Measurements from ENCODE around the gene NPAS3.

Gene NPAS3

GRCh38 chr14:33315217-33315616, 376.5 kb downstream of the NPAS3 start:
- DNase-seq (ENCODE audit: low read depth in 3 of 3, low spot score in 1 of 3), result no peak

GRCh38 chr14:33315721-33316120, 377.0 kb downstream of the NPAS3 start:
- DNase-seq (ENCODE audit: low read depth in 3 of 3, low spot score in 1 of 3), result no peak

GRCh38 chr14:33317675-33318074, 379.0 kb downstream of the NPAS3 start:
- DNase-seq (ENCODE audit: low read depth in 3 of 3, low spot score in 1 of 3), result no peak

GRCh38 chr14:33323979-33324378, 385.3 kb downstream of the NPAS3 start:
- DNase-seq (ENCODE audit: low read depth in 3 of 3, low spot score in 1 of 3), result no peak

- no peak for DNase-seq (ENCODE audit: low read depth in 3 of 3, low spot score in 1 of 3)
Observed at GRCh38 chr14:33331176-33331949, 392.7 kb downstream of the NPAS3 start.

- DNase-seq (ENCODE audit: low read depth in 3 of 3, low spot score in 1 of 3), result no peak
Observed at GRCh38 chr14:33332497-33332896, 393.8 kb downstream of the NPAS3 start.

- DNase-seq (ENCODE audit: low read depth in 3 of 3, low spot score in 1 of 3), result no peak
Observed at GRCh38 chr14:33335366-33335765, 396.7 kb downstream of the NPAS3 start.

GRCh38 chr14:33342299-33342974, 403.8 kb downstream of the NPAS3 start:
- no peak for DNase-seq (ENCODE audit: low read depth in 3 of 3, low spot score in 1 of 3)

GRCh38 chr14:33343016-33343415, 404.3 kb downstream of the NPAS3 start:
- no peak for DNase-seq (ENCODE audit: low read depth in 3 of 3, low spot score in 1 of 3)

GRCh38 chr14:33347796-33348195, 409.1 kb downstream of the NPAS3 start:
- no peak for DNase-seq (ENCODE audit: low read depth in 3 of 3, low spot score in 1 of 3)

- DNase-seq (ENCODE audit: low read depth in 3 of 3, low spot score in 1 of 3), result no peak
Observed at GRCh38 chr14:33348510-33348909, 409.8 kb downstream of the NPAS3 start.

- no peak for DNase-seq (ENCODE audit: low read depth in 3 of 3, low spot score in 1 of 3)
Observed at GRCh38 chr14:33349871-33350270, 411.2 kb downstream of the NPAS3 start.

GRCh38 chr14:33350366-33350990, 411.8 kb downstream of the NPAS3 start:
- DNase-seq (ENCODE audit: low read depth in 3 of 3, low spot score in 1 of 3), result no peak

- DNase-seq (ENCODE audit: low read depth in 3 of 3, low spot score in 1 of 3), result no peak
Observed at GRCh38 chr14:33352821-33353220, 414.1 kb downstream of the NPAS3 start.

- no peak for DNase-seq (ENCODE audit: low read depth in 3 of 3, low spot score in 1 of 3)
Observed at GRCh38 chr14:33356181-33356580, 417.5 kb downstream of the NPAS3 start.

- no peak for DNase-seq (ENCODE audit: low read depth in 3 of 3, low spot score in 1 of 3)
Observed at GRCh38 chr14:33357225-33358010, 418.7 kb downstream of the NPAS3 start.

GRCh38 chr14:33359288-33359881, 420.7 kb downstream of the NPAS3 start:
- DNase-seq (ENCODE audit: low read depth in 3 of 3, low spot score in 1 of 3), result no peak

GRCh38 chr14:33362934-33363333, 424.3 kb downstream of the NPAS3 start:
- DNase-seq (ENCODE audit: low read depth in 3 of 3, low spot score in 1 of 3), result no peak

GRCh38 chr14:33363682-33364081, 425.0 kb downstream of the NPAS3 start:
- no peak for DNase-seq (ENCODE audit: low read depth in 3 of 3, low spot score in 1 of 3)

- DNase-seq (ENCODE audit: low read depth in 3 of 3, low spot score in 1 of 3), result no peak
Observed at GRCh38 chr14:33364466-33364865, 425.8 kb downstream of the NPAS3 start.

GRCh38 chr14:33369041-33369440, 430.4 kb downstream of the NPAS3 start:
- DNase-seq (ENCODE audit: low read depth in 3 of 3, low spot score in 1 of 3), result no peak
